Calu3 (cell line): ENCODE results near the gene TMEM182. TPM values are rescaled to one million over a fixed set of nuclear protein-coding genes. Genes with fewer than 3 reads are reported as not detected.

Experiments
- BruUV-seq: library from RNA; stranded (reverse); fragments of 400-500 nt; replicated peaks from 2 replicates; lab custom pipeline; 2021; lab: Mats Ljungman, UMichigan
- CTCF ChIA-PET: fragments of 300-600 bp; sonication (Branson Sonifier 250); formaldehyde crosslinking; loops from one replicate; lab custom pipeline; 2022; ENCODE audit warnings: antibody characterized with exemption; lab: Charles Lee
- DNase-seq: peaks from one replicate; pipeline ENCODE4 v3.0.0; 2022
- H3K27ac Mint-ChIP-seq: one replicate; pipeline ENCODE4 v1.8.0; 2022; ENCODE audit warnings: mixed read lengths; ENCODE audit not compliant: unreplicated experiment
- H3K27me3 Mint-ChIP-seq: one replicate; pipeline ENCODE4 v1.8.0; 2022; ENCODE audit warnings: mixed read lengths; ENCODE audit not compliant: unreplicated experiment
- H3K36me3 Mint-ChIP-seq: one replicate; pipeline ENCODE4 v1.8.0; 2022; ENCODE audit warnings: mild to moderate bottlenecking, moderate library complexity, mixed read lengths; ENCODE audit not compliant: insufficient read depth, unreplicated experiment
- H3K4me1 Mint-ChIP-seq: one replicate; pipeline ENCODE4 v1.8.0; 2022; ENCODE audit warnings: mild to moderate bottlenecking, low read depth, mixed read lengths; ENCODE audit not compliant: unreplicated experiment
- H3K4me3 Mint-ChIP-seq: one replicate; pipeline ENCODE4 v1.8.0; 2022; ENCODE audit warnings: mild to moderate bottlenecking, low read depth, moderate library complexity, mixed read lengths; ENCODE audit not compliant: unreplicated experiment
- H3K9me3 Mint-ChIP-seq: one replicate; pipeline ENCODE4 v1.8.0; 2022; ENCODE audit warnings: low read depth, mixed read lengths; ENCODE audit not compliant: unreplicated experiment
- CTCF ChIP-seq: fragments of 200-600 bp; IDR thresholded peaks from one replicate; pipeline ENCODE4 v1.8.0; 2022; ENCODE audit warnings: antibody characterized with exemption; ENCODE audit not compliant: unreplicated experiment
- intact Hi-C: fragments of 100-400 bp; cut with micrococcal nuclease; formaldehyde crosslinking; loops from one replicate; pipeline ENCODE4 v1.10.0; 2022; ENCODE audit not compliant: unreplicated experiment
- total RNA-seq: library from RNA; stranded (reverse); gene quantifications from 2 replicates; pipeline ENCODE4 v1.2.3, GENCODE V29; 2022

Gene TMEM182
- total RNA-seq, 1 experiment from 2014 or later, result 12.1 TPM

DNA sequence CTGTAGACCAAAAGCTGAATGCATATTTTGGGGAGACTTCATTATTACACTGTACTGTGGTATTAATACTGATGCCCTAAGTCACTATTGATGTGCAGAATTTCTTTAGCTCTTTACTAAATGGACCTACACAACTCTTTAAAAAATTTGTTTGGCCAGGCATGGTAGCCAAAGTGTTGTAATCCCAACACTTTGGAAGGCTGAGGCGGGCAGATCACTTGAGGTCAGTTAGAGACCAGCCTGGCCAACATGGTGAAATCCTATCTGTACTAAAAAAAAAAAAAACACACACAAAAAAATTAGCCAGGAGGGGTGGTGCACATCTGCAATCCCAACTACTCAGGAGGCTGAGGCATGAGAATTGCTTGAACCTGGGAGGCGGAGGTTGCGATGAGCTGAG lies 6.4 kb downstream of the TMEM182 start:
- DNase-seq, result no peak
- Mint-ChIP-seq H3K9me3 (no peaks in the 10 kb centered on the region), H3K36me3 (no peaks in the 10 kb centered on the region), H3K27ac (no peak overlapping the region), H3K4me1 (no peaks in the 10 kb centered on the region), H3K4me3 (no peak overlapping the region), H3K27me3 (no peaks in the 10 kb centered on the region)
- no peak for TF ChIP-seq CTCF
- BruUV-seq, result no TSS peak
- CTCF ChIA-PET, result no interaction called here
- intact Hi-C loops, result no loop called here

- TF ChIP-seq CTCF, result no peak
- intact Hi-C loops, result no loop called here
- CTCF ChIA-PET, result no interaction called here
- H3K27ac Mint-ChIP-seq, result no peak overlapping the region
- H3K27me3 Mint-ChIP-seq, result no peaks in the 10 kb centered on the region
- no peak for DNase-seq
- H3K4me1 Mint-ChIP-seq, result no peaks in the 10 kb centered on the region
- no peaks in the 10 kb centered on the region for H3K9me3 Mint-ChIP-seq
- H3K4me3 Mint-ChIP-seq, result no peak overlapping the region
- BruUV-seq, result no TSS peak
- no peaks in the 10 kb centered on the region for H3K36me3 Mint-ChIP-seq
These were observed 7.1 kb downstream of the TMEM182 start for GRCh38 chr2:102768892-102769291.

- intact Hi-C loops, result no loop called here
- DNase-seq, result no peak
- BruUV-seq, result no TSS peak
- Mint-ChIP-seq H3K9me3 (no peaks in the 10 kb centered on the region), H3K4me3 (no peak overlapping the region), H3K4me1 (no peaks in the 10 kb centered on the region), H3K27me3 (no peaks in the 10 kb centered on the region), H3K36me3 (no peaks in the 10 kb centered on the region), H3K27ac (no peak overlapping the region)
- CTCF ChIA-PET, result no interaction called here
- no peak for TF ChIP-seq CTCF
These were observed 8.7 kb downstream of the TMEM182 start for GRCh38 chr2:102770506-102770905.

- no peaks in the 10 kb centered on the region for H3K27me3 Mint-ChIP-seq
- no peaks in the 10 kb centered on the region for H3K36me3 Mint-ChIP-seq
- TF ChIP-seq CTCF, result no peak
- H3K9me3 Mint-ChIP-seq, result no peaks in the 10 kb centered on the region
- CTCF ChIA-PET, result no interaction called here
- intact Hi-C loops, result no loop called here
- DNase-seq, result no peak
- no peaks in the 10 kb centered on the region for H3K4me1 Mint-ChIP-seq
- no peak overlapping the region for H3K4me3 Mint-ChIP-seq
- H3K27ac Mint-ChIP-seq, result no peak overlapping the region
- BruUV-seq, result no TSS peak
These were observed 9.3 kb downstream of the TMEM182 start for GRCh38 chr2:102771114-102771513.
